Erythroblast (primary cell): ENCODE measurements around the gene RHEX.
A peak's percentile ranks its signal among the peaks of the same experiment; 100 is the strongest.

ENCODE experiments used
- DNase-seq, 2 experiments: peaks; one replicate each; lab custom pipeline; 2025; lab: John Stamatoyannopoulos, UW
- GATA1 ChIP-seq: IDR thresholded peaks from 2 replicates; pipeline ENCODE4 v1.6.1; 2011; ENCODE audit warnings: low read depth, mild to moderate bottlenecking, control low read depth, low read length, moderate library complexity
- POLR2A ChIP-seq: IDR thresholded peaks from 2 replicates; pipeline ENCODE4 v1.6.1; 2011; ENCODE audit warnings: mild to moderate bottlenecking, low read length

The RHEX gene

GRCh38 chr1:206116191-206116872 is 63.4 kb downstream of the RHEX start:
- TF ChIP-seq POLR2A (no peak), GATA1 (no peak)
- DNase-seq = no peak

GRCh38 chr1:206116873-206117150 is 63.8 kb downstream of the RHEX start:
- TF ChIP-seq GATA1 (no peak), POLR2A (no peak)
- no peak for DNase-seq

DNA sequence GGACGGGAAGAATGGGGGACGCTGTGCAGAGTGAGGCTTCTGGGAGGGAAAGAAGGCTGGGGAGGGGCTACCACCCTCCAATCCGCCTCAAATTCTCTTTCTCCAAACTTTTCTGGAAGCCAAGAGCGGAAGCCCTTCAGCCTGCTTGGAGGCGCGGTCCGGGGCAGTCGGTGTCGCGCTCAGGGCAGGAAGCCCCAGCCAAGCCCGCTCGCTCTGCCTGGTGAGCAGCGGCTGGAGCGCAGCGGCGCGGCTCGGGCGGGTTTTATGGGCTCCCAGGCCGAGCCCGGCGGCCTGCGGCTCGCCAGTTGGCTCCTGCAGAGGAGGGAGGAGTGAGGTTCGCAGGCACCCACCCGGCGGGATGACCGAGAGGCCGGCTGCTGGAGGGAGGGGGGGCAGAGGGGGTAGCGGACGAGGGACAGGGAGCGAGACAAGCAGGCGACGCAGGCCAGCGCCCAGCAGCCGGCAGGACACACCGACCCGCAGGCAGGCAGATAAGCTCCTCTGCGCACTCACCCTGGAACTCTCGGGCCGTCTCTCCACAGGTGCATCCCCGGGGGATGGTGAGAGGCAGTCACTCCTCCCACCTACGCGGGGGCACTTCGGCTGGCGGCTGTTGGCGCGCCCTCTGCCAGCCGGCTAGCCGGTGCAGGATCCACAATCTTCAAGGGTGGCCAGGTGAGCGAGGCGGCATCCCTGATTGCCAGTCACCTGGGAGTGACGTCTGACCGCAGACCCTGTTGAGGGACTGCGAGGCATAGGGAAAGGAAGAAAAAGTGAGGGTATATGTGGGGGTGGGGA is 64.4 kb downstream of the RHEX start, which contains the start of gene AVPR1B:
Gene AVPR1B, minus strand, starts transcription at position 238 of the 798 bp plus-strand sequence. CDS start 498 bp downstream, outside the sequence.
- peak in 1 of 2 experiments; percentile 13 for DNase-seq
- TF ChIP-seq POLR2A (no peak), GATA1 (no peak)

GRCh38 chr1:206120406-206120805 is 67.4 kb downstream of the RHEX start:
- TF ChIP-seq POLR2A (no peak), GATA1 (no peak)

GRCh38 chr1:206121269-206121668 is 68.3 kb downstream of the RHEX start:
- no peak for TF ChIP-seq GATA1
- no peak for TF ChIP-seq POLR2A
- no peak for DNase-seq

More at GRCh38 chr1:206120406-206120805, 67.4 kb downstream of the RHEX start:
- no peak for DNase-seq

- TF ChIP-seq GATA1 (no peak), POLR2A (no peak)
- DNase-seq = no peak
Measured at GRCh38 chr1:206122686-206123085, 69.7 kb downstream of the RHEX start.

DNA sequence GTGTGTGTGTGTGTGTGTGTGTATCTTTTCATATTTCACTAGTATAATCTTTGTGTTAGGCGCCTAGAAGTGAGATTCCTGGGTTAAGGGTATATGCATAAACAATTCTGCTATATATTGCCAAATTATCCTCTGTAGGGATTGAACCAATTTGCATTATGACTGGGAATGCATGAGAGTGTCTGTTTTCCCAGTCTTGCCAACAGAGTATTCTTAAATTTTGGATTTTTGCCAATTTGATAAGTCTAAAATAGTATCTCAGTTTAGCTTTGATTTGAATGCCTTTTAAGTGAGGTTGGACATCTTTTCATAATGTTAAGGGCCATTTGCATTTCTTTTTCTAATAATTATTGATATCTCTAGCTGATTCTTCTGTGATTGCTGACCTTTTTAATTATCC is 72.4 kb downstream of the RHEX start:
- no peak for DNase-seq
- TF ChIP-seq POLR2A = no peak
- no peak for TF ChIP-seq GATA1

- TF ChIP-seq GATA1 (no peak), POLR2A (no peak)
- DNase-seq = no peak
Measured at GRCh38 chr1:206127336-206127735, 74.4 kb downstream of the RHEX start.

DNA sequence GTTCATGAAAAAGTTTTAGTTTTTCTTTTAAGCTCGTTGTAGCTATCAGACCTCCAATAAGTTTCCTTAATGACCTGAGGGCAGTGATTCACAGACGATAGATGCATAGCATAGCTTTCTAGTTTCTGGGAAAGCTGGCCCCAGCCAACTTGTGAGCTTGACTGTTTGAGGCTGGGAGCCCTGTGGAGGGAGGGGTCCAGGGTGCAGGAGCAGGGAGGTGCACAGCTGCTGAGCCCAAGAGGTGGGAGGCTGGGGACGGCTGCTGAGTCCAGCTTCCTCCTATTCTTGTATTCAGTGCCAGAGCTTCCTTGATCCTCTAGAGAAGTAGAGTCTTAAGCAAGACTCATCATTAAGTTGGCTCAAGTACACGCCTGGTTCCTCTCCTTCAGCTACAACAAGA is 75.2 kb downstream of the RHEX start:
- DNase-seq = no peak
- no peak for TF ChIP-seq POLR2A
- TF ChIP-seq GATA1 = no peak

GRCh38 chr1:206131037-206131436 is 78.1 kb downstream of the RHEX start:
- TF ChIP-seq GATA1 = no peak
- no peak for TF ChIP-seq POLR2A
- DNase-seq = no peak

- TF ChIP-seq GATA1 (no peak), POLR2A (no peak)
Measured at GRCh38 chr1:206133751-206134415, 80.9 kb downstream of the RHEX start.

GRCh38 chr1:206135248-206135647 is 82.3 kb downstream of the RHEX start:
- no peak for DNase-seq

More at GRCh38 chr1:206133751-206134415, 80.9 kb downstream of the RHEX start:
- DNase-seq = no peak

GRCh38 chr1:206136241-206136640 is 83.3 kb downstream of the RHEX start:
- DNase-seq = no peak
- TF ChIP-seq GATA1 (no peak), POLR2A (no peak)

More at GRCh38 chr1:206135248-206135647, 82.3 kb downstream of the RHEX start:
- TF ChIP-seq POLR2A (no peak), GATA1 (no peak)

DNA sequence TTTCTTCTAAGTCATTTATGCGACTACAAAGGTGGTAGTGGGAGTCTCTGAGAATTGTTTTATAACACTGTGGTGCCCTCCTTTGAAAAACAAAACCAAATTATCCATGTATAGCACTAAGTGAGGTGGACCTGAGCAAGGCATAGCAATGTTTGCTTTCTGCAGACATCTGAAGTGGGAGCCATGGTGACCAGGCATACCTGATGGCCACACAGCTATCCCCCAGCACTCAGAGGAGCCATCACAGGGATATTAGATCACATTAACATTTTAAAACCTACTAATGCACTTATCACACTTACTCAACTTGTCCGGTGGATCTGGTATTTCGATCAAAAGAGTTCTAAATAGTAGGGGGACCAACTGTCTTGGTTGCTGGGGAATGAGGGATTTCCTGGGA is 89.0 kb downstream of the RHEX start:
- no peak for DNase-seq
- no peak for TF ChIP-seq POLR2A
- TF ChIP-seq GATA1 = no peak
